ENCODE measurements around the gene HRH3.

Gene HRH3

GRCh38 chr20:62259294-62259565 is 39.2 kb upstream of the HRH3 start:
- TF ChIP-seq NFIC (IDR thresholded peaks at IDR 0.05) (no peak), USF1 (IDR thresholded peaks at IDR 0.05) (no peak), RAD21 (IDR thresholded peaks at IDR 0.05; ENCODE audit: low read depth) (no peak), CEBPB (IDR thresholded peaks at IDR 0.05) (no peak), YY1 (IDR thresholded peaks at IDR 0.05; ENCODE audit: low read depth) (no peak), EGR1 (IDR thresholded peaks at IDR 0.05) (no peak), TCF12 (IDR thresholded peaks at IDR 0.05; ENCODE audit: low read depth) (no peak), FOXM1 (IDR thresholded peaks at IDR 0.05; ENCODE audit: borderline replicate concordance, low read depth) (no peak), EP300 (IDR thresholded peaks at IDR 0.05; ENCODE audit: borderline replicate concordance) (no peak), TEAD4 (IDR thresholded peaks at IDR 0.05) (no peak), ZBTB7A (IDR thresholded peaks at IDR 0.05; ENCODE audit: low read depth) (no peak), CREB1 (IDR thresholded peaks at IDR 0.05; ENCODE audit: low read depth) (no peak), TAF1 (IDR thresholded peaks at IDR 0.05; ENCODE audit: low read depth) (no peak)
- TF ChIP-seq, protein P1, sequence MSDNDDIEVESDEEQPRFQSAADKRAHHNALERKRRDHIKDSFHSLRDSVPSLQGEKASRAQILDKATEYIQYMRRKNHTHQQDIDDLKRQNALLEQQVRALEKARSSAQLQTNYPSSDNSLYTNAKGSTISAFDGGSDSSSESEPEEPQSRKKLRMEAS (IDR thresholded peaks at IDR 0.05): no peak
- TF ChIP-seq, protein P2, sequence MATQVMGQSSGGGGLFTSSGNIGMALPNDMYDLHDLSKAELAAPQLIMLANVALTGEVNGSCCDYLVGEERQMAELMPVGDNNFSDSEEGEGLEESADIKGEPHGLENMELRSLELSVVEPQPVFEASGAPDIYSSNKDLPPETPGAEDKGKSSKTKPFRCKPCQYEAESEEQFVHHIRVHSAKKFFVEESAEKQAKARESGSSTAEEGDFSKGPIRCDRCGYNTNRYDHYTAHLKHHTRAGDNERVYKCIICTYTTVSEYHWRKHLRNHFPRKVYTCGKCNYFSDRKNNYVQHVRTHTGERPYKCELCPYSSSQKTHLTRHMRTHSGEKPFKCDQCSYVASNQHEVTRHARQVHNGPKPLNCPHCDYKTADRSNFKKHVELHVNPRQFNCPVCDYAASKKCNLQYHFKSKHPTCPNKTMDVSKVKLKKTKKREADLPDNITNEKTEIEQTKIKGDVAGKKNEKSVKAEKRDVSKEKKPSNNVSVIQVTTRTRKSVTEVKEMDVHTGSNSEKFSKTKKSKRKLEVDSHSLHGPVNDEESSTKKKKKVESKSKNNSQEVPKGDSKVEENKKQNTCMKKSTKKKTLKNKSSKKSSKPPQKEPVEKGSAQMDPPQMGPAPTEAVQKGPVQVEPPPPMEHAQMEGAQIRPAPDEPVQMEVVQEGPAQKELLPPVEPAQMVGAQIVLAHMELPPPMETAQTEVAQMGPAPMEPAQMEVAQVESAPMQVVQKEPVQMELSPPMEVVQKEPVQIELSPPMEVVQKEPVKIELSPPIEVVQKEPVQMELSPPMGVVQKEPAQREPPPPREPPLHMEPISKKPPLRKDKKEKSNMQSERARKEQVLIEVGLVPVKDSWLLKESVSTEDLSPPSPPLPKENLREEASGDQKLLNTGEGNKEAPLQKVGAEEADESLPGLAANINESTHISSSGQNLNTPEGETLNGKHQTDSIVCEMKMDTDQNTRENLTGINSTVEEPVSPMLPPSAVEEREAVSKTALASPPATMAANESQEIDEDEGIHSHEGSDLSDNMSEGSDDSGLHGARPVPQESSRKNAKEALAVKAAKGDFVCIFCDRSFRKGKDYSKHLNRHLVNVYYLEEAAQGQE (IDR thresholded peaks at IDR 0.05; ENCODE audit: low read depth): no peak

- no peak for TF ChIP-seq EGR1 (IDR thresholded peaks at IDR 0.05)
- TF ChIP-seq, protein P2 (IDR thresholded peaks at IDR 0.05; ENCODE audit: low read depth): no peak
- no peak for TF ChIP-seq ZBTB7A (IDR thresholded peaks at IDR 0.05; ENCODE audit: low read depth)
- TF ChIP-seq TEAD4 (IDR thresholded peaks at IDR 0.05): no peak
- TF ChIP-seq YY1 (IDR thresholded peaks at IDR 0.05; ENCODE audit: low read depth): no peak
- TF ChIP-seq FOXM1 (IDR thresholded peaks at IDR 0.05; ENCODE audit: borderline replicate concordance, low read depth): no peak
- TF ChIP-seq CEBPB (IDR thresholded peaks at IDR 0.05): no peak
- TF ChIP-seq EP300 (IDR thresholded peaks at IDR 0.05; ENCODE audit: borderline replicate concordance): no peak
- TF ChIP-seq USF1 (IDR thresholded peaks at IDR 0.05): no peak
- TF ChIP-seq, protein P1 (IDR thresholded peaks at IDR 0.05): no peak
- TF ChIP-seq TAF1 (IDR thresholded peaks at IDR 0.05; ENCODE audit: low read depth): no peak
These were observed 38.6 kb upstream of the HRH3 start for GRCh38 chr20:62258499-62259293.

- TF ChIP-seq FOXM1 (IDR thresholded peaks at IDR 0.05; ENCODE audit: borderline replicate concordance, low read depth): no peak
- no peak for TF ChIP-seq CEBPB (IDR thresholded peaks at IDR 0.05)
- no peak for TF ChIP-seq TAF1 (IDR thresholded peaks at IDR 0.05; ENCODE audit: low read depth)
- no peak for TF ChIP-seq RAD21 (IDR thresholded peaks at IDR 0.05; ENCODE audit: low read depth)
- no peak for TF ChIP-seq TEAD4 (IDR thresholded peaks at IDR 0.05)
- no peak for TF ChIP-seq ZBTB7A (IDR thresholded peaks at IDR 0.05; ENCODE audit: low read depth)
- TF ChIP-seq EGR1 (IDR thresholded peaks at IDR 0.05): no peak
- no peak for TF ChIP-seq CREB1 (IDR thresholded peaks at IDR 0.05; ENCODE audit: low read depth)
These were observed 35.9 kb upstream of the HRH3 start for GRCh38 chr20:62255976-62256375.

GRCh38 chr20:62254021-62254724 is 34.1 kb upstream of the HRH3 start:
- TF ChIP-seq, protein P1 (IDR thresholded peaks at IDR 0.05): no peak
- TF ChIP-seq ZBTB7A (IDR thresholded peaks at IDR 0.05; ENCODE audit: low read depth): no peak
- TF ChIP-seq NFIC (IDR thresholded peaks at IDR 0.05): no peak
- no peak for TF ChIP-seq FOXM1 (IDR thresholded peaks at IDR 0.05; ENCODE audit: borderline replicate concordance, low read depth)
- TF ChIP-seq TAF1 (IDR thresholded peaks at IDR 0.05; ENCODE audit: low read depth): no peak
- no peak for TF ChIP-seq USF1 (IDR thresholded peaks at IDR 0.05)
- no peak for TF ChIP-seq CEBPB (IDR thresholded peaks at IDR 0.05)
- no peak for TF ChIP-seq TEAD4 (IDR thresholded peaks at IDR 0.05)
- TF ChIP-seq, protein P2 (IDR thresholded peaks at IDR 0.05; ENCODE audit: low read depth): no peak

Data from Ishikawa (cell line).